Neural progenitor cell (in vitro differentiated cells): Measurements from ENCODE around the gene RMDN3. TPM values are rescaled to one million over a fixed set of nuclear protein-coding genes. Genes with fewer than 3 reads are reported as not detected.

Experiments
- DNase-seq: peaks from one replicate; pipeline ENCODE4 v3.0.0-alpha.2; 2016; ENCODE audit warnings: low spot score
- H2AFZ ChIP-seq: fragments of 200-600 bp; sonication (generic); replicated peaks from 2 replicates; pipeline ENCODE4 v1.6.1; 2016; ENCODE audit warnings: antibody characterized with exemption
- H3F3A ChIP-seq: fragments of 200-600 bp; sonication (generic); 2 replicates; pipeline ENCODE4 v1.6.1; 2016; ENCODE audit warnings: antibody characterized with exemption, low read depth
- H3K27ac ChIP-seq: fragments of 200-600 bp; sonication (generic); 2 replicates; pipeline ENCODE4 v1.5.1; 2016; ENCODE audit warnings: mild to moderate bottlenecking
- H3K27me3 ChIP-seq: fragments of 200-600 bp; sonication (generic); 2 replicates; pipeline ENCODE4 v1.6.1; 2016; ENCODE audit warnings: mild to moderate bottlenecking, moderate library complexity
- H3K36me3 ChIP-seq: fragments of 200-600 bp; sonication (generic); 2 replicates; pipeline ENCODE4 v1.5.1; 2016
- H3K4me1 ChIP-seq: fragments of 200-600 bp; sonication (generic); 2 replicates; pipeline ENCODE4 v1.6.1; 2016; ENCODE audit warnings: mixed run types
- H3K4me2 ChIP-seq: fragments of 200-600 bp; sonication (generic); 2 replicates; pipeline ENCODE4 v1.6.1; 2016
- H3K4me3 ChIP-seq: fragments of 200-600 bp; sonication (generic); 2 replicates; pipeline ENCODE4 v1.5.1; 2016
- H3K79me2 ChIP-seq: fragments of 200-600 bp; sonication (generic); 2 replicates; pipeline ENCODE4 v1.6.1; 2016; ENCODE audit warnings: low read depth
- H3K9ac ChIP-seq: fragments of 200-600 bp; sonication (generic); 2 replicates; pipeline ENCODE4 v1.6.1; 2016
- H3K9me3 ChIP-seq: fragments of 200-600 bp; sonication (generic); 2 replicates; pipeline ENCODE4 v1.5.1; 2016; ENCODE audit warnings: low read depth
- H4K20me1 ChIP-seq: fragments of 200-600 bp; sonication (generic); 2 replicates; pipeline ENCODE4 v1.6.1; 2016; ENCODE audit warnings: low read depth
- H3K27ac Mint-ChIP-seq: 3 replicates; pipeline ENCODE4 v1.8.0; 2021; ENCODE audit warnings: mixed read lengths
- H3K27me3 Mint-ChIP-seq: 2 replicates; pipeline ENCODE4 v1.8.0; 2022; ENCODE audit warnings: low read depth, mild to moderate bottlenecking, inconsistent platforms, moderate library complexity, mixed read lengths; ENCODE audit not compliant: insufficient read depth
- H3K36me3 Mint-ChIP-seq: 3 replicates; pipeline ENCODE4 v1.8.0; 2021; ENCODE audit warnings: mixed read lengths
- H3K4me1 Mint-ChIP-seq: 3 replicates; pipeline ENCODE4 v1.8.0; 2021; ENCODE audit warnings: mixed read lengths
- H3K4me3 Mint-ChIP-seq: 3 replicates; pipeline ENCODE4 v1.8.0; 2021; ENCODE audit warnings: mild to moderate bottlenecking, moderate library complexity, mixed read lengths
- H3K9me3 Mint-ChIP-seq: 3 replicates; pipeline ENCODE4 v1.8.0; 2020; ENCODE audit warnings: mixed read lengths
- EZH2 ChIP-seq: fragments of 200-600 bp; sonication (generic); IDR thresholded peaks from 2 replicates; pipeline ENCODE4 v1.6.1; 2017; ENCODE audit warnings: antibody characterized with exemption, mild to moderate bottlenecking, moderate library complexity
- EZH2phosphoT487 ChIP-seq: fragments of 200-600 bp; sonication (generic); IDR thresholded peaks from 2 replicates; pipeline ENCODE4 v1.6.1; 2017; ENCODE audit warnings: antibody characterized with exemption
- total RNA-seq: library from RNA; depleted of rRNA; stranded (reverse); fragments of >200 nt; gene quantifications from 2 replicates; pipeline ENCODE4 v1.2.3, GENCODE V29; 2015; ENCODE audit warnings: low replicate concordance
- TF ChIP-seq, protein P1 (sequence below): fragments of 200-600 bp; sonication (generic); IDR thresholded peaks from 2 replicates; pipeline ENCODE4 v1.5.1; 2017; ENCODE audit warnings: antibody characterized with exemption, mild to moderate bottlenecking

Gene RMDN3
- total RNA-seq, 1 donor from 2014 or later, result 13.2 TPM

DNA sequence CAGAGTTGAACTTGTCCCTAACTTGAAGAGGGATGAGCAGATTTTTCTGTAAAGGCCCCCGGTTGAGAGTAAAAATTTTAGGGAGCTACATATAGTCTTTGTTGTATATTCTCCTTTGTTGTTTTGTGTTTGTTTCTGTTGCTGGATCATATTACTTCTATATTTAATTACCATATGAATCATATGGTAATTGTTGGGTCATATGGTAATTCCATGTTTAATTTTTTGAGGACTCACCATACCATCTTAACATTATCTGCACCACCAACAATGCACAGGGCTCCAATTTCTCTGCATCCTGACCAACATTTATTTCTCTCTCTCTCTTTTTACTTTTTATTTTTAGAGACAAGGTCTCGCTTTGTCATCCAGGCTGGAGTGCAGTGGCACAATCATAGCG is 44.5 kb upstream of the RMDN3 start:
- no peak overlapping the region for H2AFZ ChIP-seq
- TF ChIP-seq EZH2phosphoT487 (no peak), EZH2 (no peak)
- peaks cover 18% of the 10 kb centered on the region for H3K79me2 ChIP-seq
- Mint-ChIP-seq H3K4me3 (peak overlapping the region; percentile 52), H3K9me3 (no peaks in the 10 kb centered on the region), H3K4me1 (peaks cover 43% of the 10 kb centered on the region), H3K27me3 (peaks cover 2% of the 10 kb centered on the region), H3K27ac (peak overlapping the region; percentile 93), H3K36me3 (peaks cover 12% of the 10 kb centered on the region)
- H3F3A ChIP-seq, result peaks cover 27% of the 10 kb centered on the region
- no peak overlapping the region for H3K4me3 ChIP-seq
- DNase-seq, result no peak
- H4K20me1 ChIP-seq, result peaks cover 4% of the 10 kb centered on the region
- no peaks in the 10 kb centered on the region for H3K27me3 ChIP-seq
- peaks cover 14% of the 10 kb centered on the region for H3K4me1 ChIP-seq
- no peak overlapping the region for H3K27ac ChIP-seq
- H3K9ac ChIP-seq, result no peak overlapping the region
- no peaks in the 10 kb centered on the region for H3K36me3 ChIP-seq
- H3K4me2 ChIP-seq, result no peak overlapping the region
- no peaks in the 10 kb centered on the region for H3K9me3 ChIP-seq

DNA sequence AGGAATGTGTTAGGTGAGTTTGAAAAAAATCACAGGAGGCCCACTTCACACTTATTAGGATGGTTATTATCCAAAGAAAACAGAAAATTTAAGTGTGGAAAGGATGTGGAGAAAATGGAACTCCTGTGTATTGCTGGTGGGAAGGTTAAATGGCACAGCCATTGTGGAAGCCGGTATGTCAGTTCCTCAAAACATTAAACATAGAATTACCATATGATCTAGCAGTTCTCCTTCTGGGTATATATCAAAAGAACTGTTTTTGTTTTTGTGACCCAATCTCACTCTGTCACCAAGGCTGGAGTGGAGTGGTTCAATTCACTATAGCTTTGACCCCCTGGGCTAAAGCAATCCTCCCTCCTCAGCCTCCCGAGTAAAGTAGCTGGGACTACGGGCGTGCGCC is 41.5 kb upstream of the RMDN3 start:
- H3K4me3 ChIP-seq, result no peak overlapping the region
- no peak for DNase-seq
- H3K9ac ChIP-seq, result no peak overlapping the region
- H2AFZ ChIP-seq, result no peak overlapping the region
- Mint-ChIP-seq H3K9me3 (no peaks in the 10 kb centered on the region), H3K4me1 (peaks cover 39% of the 10 kb centered on the region), H3K27me3 (peaks cover 3% of the 10 kb centered on the region), H3K27ac (peak overlapping the region; percentile 6), H3K4me3 (no peak overlapping the region), H3K36me3 (peaks cover 13% of the 10 kb centered on the region)
- H3K27ac ChIP-seq, result no peak overlapping the region
- H3K27me3 ChIP-seq, result no peaks in the 10 kb centered on the region
- peaks cover 14% of the 10 kb centered on the region for H3K4me1 ChIP-seq
- peaks cover 15% of the 10 kb centered on the region for H3K79me2 ChIP-seq
- H3F3A ChIP-seq, result peaks cover 27% of the 10 kb centered on the region
- H3K4me2 ChIP-seq, result no peak overlapping the region
- no peaks in the 10 kb centered on the region for H3K36me3 ChIP-seq
- TF ChIP-seq EZH2 (no peak), EZH2phosphoT487 (no peak)
- TF ChIP-seq, protein P1, sequence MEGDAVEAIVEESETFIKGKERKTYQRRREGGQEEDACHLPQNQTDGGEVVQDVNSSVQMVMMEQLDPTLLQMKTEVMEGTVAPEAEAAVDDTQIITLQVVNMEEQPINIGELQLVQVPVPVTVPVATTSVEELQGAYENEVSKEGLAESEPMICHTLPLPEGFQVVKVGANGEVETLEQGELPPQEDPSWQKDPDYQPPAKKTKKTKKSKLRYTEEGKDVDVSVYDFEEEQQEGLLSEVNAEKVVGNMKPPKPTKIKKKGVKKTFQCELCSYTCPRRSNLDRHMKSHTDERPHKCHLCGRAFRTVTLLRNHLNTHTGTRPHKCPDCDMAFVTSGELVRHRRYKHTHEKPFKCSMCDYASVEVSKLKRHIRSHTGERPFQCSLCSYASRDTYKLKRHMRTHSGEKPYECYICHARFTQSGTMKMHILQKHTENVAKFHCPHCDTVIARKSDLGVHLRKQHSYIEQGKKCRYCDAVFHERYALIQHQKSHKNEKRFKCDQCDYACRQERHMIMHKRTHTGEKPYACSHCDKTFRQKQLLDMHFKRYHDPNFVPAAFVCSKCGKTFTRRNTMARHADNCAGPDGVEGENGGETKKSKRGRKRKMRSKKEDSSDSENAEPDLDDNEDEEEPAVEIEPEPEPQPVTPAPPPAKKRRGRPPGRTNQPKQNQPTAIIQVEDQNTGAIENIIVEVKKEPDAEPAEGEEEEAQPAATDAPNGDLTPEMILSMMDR, result no peak
- H4K20me1 ChIP-seq, result peaks cover 4% of the 10 kb centered on the region
- H3K9me3 ChIP-seq, result no peaks in the 10 kb centered on the region

DNA sequence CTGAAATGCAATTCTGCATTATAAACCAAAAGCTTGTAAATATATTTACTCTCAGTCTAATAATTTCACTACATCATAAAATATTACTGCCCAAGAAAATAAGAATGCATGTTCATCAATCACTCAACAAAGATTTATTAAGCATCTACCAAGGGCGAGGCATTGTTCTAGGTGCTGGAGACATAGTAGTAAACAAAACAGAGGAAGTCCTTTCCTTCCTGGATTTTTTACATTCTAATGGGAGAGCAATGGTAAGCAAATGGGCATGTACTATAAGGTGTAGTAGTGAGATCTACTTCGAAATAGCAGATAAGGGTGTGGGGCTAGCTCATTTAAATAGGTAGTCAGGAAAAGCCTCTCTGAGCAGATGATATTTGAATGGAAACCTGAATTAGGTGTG is 41.0 kb upstream of the RMDN3 start:
- no peaks in the 10 kb centered on the region for H3K36me3 ChIP-seq

More for the DNA sequence above, 41.0 kb upstream of the RMDN3 start:
- Histone ChIP-seq H2AFZ (no peak overlapping the region), H3K27me3 (no peaks in the 10 kb centered on the region), H3K4me2 (no peak overlapping the region), H3K9ac (no peak overlapping the region), H3K79me2 (peaks cover 15% of the 10 kb centered on the region), H3K4me1 (peaks cover 14% of the 10 kb centered on the region), H3K27ac (no peak overlapping the region), H4K20me1 (peaks cover 4% of the 10 kb centered on the region), H3F3A (peaks cover 25% of the 10 kb centered on the region), H3K9me3 (no peaks in the 10 kb centered on the region), H3K4me3 (no peak overlapping the region)
- Mint-ChIP-seq H3K4me1 (peaks cover 38% of the 10 kb centered on the region), H3K36me3 (peaks cover 11% of the 10 kb centered on the region), H3K4me3 (no peak overlapping the region), H3K9me3 (no peaks in the 10 kb centered on the region), H3K27ac (peak overlapping the region; percentile 6), H3K27me3 (peaks cover 3% of the 10 kb centered on the region)
- TF ChIP-seq, protein P1, result no peak
- TF ChIP-seq EZH2phosphoT487 (no peak), EZH2 (no peak)
- no peak for DNase-seq
